Measurements from ENCODE around the gene ATP9B.

Gene ATP9B

DNA sequence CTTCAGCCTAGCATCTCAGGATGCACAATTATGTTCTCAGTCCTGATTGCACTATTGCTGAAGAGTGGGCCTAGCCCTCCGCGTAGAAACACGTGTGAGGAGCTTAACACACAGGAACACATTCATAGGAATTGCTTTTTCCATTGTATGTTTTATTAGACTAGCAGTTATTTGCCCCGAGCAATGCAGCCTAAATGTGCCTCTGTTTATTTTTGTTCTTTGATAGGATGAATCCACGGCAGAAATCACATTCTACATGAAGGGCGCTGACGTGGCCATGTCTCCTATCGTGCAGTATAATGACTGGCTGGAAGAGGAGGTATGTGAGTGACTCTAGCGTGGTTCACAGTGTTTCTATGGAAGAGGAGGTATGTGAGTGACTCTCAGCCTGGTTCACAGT is 260.6 kb downstream of the ATP9B start:
- H3K4me3 ChIP-seq (ENCODE audit: low read depth, low read length): no peak overlapping the region
- DNase-seq (ENCODE audit: low read depth): no peak
- TF ChIP-seq, protein P1, sequence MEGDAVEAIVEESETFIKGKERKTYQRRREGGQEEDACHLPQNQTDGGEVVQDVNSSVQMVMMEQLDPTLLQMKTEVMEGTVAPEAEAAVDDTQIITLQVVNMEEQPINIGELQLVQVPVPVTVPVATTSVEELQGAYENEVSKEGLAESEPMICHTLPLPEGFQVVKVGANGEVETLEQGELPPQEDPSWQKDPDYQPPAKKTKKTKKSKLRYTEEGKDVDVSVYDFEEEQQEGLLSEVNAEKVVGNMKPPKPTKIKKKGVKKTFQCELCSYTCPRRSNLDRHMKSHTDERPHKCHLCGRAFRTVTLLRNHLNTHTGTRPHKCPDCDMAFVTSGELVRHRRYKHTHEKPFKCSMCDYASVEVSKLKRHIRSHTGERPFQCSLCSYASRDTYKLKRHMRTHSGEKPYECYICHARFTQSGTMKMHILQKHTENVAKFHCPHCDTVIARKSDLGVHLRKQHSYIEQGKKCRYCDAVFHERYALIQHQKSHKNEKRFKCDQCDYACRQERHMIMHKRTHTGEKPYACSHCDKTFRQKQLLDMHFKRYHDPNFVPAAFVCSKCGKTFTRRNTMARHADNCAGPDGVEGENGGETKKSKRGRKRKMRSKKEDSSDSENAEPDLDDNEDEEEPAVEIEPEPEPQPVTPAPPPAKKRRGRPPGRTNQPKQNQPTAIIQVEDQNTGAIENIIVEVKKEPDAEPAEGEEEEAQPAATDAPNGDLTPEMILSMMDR (IDR thresholded peaks at IDR 0.05; ENCODE audit: control insufficient read depth, extremely low read depth, insufficient read depth): no peak

DNA sequence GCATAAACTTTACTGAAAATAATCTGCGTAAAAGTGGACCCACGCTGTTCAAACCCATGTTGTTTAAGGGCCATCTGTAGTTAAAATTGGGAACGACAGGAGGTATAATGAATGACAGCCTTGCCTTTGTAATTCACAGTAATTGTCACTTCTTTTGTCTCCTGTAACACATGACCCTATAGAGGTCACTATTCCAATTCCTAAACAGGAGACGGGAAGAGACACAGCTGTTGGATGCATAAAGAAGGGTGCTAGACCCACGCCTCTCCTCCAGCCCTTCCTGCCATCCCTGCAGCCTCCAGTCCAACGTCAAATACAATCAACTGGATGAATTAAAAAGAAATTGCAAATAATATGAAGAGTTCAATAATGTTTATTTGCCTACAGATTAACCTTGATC is 263.5 kb downstream of the ATP9B start:
- TF ChIP-seq, protein P1 (IDR thresholded peaks at IDR 0.05; ENCODE audit: control insufficient read depth, extremely low read depth, insufficient read depth): no peak
- no peak overlapping the region for H3K4me3 ChIP-seq (ENCODE audit: low read depth, low read length)
- no peak for DNase-seq (ENCODE audit: low read depth)

DNA sequence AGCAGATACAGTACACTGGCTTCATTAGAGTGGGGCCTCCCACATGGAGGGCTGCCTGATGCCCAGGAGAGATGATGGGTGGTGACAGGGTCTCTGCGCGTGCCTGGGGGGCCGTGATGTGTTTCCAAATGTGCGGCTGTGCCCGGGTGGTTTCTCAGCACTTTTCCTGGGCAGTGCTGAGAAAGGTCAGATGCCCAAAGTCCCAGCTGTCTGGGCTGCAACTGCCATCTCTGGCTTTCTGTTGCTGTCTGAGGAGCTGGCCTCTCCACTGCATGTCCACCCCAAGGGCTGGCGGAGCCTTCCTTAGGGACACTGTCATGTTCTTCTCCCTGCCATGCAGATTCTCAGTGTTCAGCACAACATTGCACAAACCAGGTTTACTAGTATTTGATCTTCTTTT is 263.9 kb downstream of the ATP9B start:
- no peak for DNase-seq (ENCODE audit: low read depth)
- no peak overlapping the region for H3K4me3 ChIP-seq (ENCODE audit: low read depth, low read length)
- TF ChIP-seq, protein P1 (IDR thresholded peaks at IDR 0.05; ENCODE audit: control insufficient read depth, extremely low read depth, insufficient read depth): no peak

DNA sequence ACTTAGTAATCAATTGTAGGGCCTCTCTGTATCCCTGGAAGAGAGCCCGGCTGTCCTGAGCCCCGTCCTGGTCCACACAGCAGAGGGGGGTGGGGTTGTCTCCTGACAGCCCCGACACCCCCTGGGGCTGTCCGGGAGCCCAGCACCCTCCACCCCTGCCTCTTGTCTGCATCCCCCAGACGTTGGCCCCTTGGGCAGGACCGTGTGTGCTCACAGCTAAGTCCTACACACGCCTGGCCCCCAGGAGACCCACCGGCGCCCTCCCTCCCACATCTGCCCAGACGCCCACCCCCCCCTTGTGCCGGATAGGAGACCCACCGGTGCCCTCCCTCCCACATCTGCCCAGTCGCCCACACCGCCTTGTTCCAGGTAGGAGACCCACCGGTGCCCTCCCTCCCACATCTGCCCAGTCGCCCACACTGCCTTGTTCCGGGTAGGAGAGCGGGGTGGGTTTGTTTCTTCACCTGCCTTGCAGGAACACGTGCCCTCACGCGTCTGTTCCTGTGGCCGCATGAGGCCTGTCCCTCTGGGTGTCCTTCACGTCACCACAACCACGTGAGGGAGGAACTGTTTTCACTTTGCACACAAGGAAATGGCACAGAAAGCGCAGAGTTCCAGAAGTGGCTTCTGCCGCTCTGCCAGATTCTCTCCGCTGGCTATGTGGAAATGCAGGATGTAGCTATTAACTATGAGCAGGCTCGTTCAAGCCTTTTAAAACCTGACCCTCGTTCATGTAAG is 265.5 kb downstream of the ATP9B start:
- TF ChIP-seq, protein P1 (IDR thresholded peaks at IDR 0.05; ENCODE audit: control insufficient read depth, extremely low read depth, insufficient read depth): no peak

DNA sequence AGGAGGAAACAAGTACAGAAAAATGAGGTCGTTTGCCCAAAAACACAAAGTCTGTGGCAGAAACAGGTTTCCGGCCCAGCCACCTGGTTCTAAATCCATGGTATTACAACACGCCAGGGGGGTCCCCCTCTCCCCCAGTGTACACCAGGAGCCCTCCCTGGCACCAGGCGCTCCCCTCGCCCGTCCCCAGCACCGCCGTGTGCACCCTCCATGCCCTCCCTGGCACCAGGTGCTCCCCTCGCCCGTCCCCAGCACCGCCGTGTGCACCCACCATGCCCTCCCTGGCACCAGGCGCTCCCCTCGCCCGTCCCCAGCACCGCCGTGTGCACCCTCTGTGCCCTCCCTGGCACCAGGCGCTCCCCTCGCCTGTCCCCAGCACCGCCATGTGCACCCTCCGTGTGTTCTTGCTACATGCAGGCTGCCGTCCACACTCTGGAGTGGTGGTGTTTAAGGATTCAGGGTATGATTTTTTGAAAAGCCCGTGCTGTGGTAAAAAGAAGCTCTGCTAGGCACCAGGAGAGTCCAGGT is 266.7 kb downstream of the ATP9B start:
- TF ChIP-seq, protein P1 (IDR thresholded peaks at IDR 0.05; ENCODE audit: control insufficient read depth, extremely low read depth, insufficient read depth): no peak
- no peak overlapping the region for H3K4me3 ChIP-seq (ENCODE audit: low read depth, low read length)
- DNase-seq (ENCODE audit: low read depth): no peak

More for the DNA sequence above, 265.5 kb downstream of the ATP9B start:
- DNase-seq (ENCODE audit: low read depth): no peak
- no peak overlapping the region for H3K4me3 ChIP-seq (ENCODE audit: low read depth, low read length)

DNA sequence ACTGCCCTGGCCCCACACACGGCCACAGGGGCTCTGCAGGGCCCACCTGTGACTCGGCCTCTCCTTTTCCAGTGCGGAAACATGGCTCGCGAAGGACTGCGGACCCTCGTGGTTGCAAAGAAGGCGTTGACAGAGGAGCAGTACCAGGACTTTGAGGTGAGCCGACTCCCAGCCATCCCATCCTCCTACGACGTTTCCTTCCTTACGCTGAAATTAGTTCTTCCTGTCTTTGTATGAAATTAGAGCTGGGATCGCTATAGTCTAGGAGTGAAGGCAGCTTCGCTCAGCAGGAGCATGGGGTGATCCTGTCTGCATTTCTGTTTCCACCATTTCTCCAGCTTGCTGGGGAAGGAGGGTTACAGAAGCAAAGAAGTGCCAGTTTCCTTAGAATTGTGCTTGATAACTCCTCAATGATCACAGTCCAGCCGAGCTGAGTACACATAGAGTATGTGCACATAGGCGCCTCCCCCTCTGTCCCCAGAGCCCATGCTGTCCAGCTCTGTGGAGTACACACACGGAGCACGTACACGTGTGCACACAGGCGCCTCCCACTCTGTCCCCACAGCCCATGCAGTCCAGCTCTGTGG is 267.5 kb downstream of the ATP9B start:
- DNase-seq (ENCODE audit: low read depth): no peak
- TF ChIP-seq, protein P1 (IDR thresholded peaks at IDR 0.05; ENCODE audit: control insufficient read depth, extremely low read depth, insufficient read depth): no peak
- H3K4me3 ChIP-seq (ENCODE audit: low read depth, low read length): no peak overlapping the region

Measured in LNCaP clone FGC (cell line).